HG03520 (cell line): Measurements from ENCODE around the gene ZBTB7C.
"Not testable (repeated sequence)": the region's sequence is repeated elsewhere in the genome, so short reads cannot be mapped to it uniquely, and the experiment has no call there.

ENCODE experiments used
- ATAC-seq: cut with Tn5 transposase; IDR thresholded peaks from one replicate; pipeline ENCODE4 v1.9.1; 2021; ENCODE audit warnings: mild to moderate bottlenecking, moderate library complexity; ENCODE audit not compliant: unreplicated experiment

ZBTB7C gene

GRCh38 chr18:48408727-48409590, at the start of gene ZBTB7C:
Gene ZBTB7C, minus strand, starts transcription at chr18:48409383.
- no peak for ATAC-seq

GRCh38 chr18:48456838-48457237, 47.7 kb upstream of the ZBTB7C start:
- ATAC-seq = no peak

DNA sequence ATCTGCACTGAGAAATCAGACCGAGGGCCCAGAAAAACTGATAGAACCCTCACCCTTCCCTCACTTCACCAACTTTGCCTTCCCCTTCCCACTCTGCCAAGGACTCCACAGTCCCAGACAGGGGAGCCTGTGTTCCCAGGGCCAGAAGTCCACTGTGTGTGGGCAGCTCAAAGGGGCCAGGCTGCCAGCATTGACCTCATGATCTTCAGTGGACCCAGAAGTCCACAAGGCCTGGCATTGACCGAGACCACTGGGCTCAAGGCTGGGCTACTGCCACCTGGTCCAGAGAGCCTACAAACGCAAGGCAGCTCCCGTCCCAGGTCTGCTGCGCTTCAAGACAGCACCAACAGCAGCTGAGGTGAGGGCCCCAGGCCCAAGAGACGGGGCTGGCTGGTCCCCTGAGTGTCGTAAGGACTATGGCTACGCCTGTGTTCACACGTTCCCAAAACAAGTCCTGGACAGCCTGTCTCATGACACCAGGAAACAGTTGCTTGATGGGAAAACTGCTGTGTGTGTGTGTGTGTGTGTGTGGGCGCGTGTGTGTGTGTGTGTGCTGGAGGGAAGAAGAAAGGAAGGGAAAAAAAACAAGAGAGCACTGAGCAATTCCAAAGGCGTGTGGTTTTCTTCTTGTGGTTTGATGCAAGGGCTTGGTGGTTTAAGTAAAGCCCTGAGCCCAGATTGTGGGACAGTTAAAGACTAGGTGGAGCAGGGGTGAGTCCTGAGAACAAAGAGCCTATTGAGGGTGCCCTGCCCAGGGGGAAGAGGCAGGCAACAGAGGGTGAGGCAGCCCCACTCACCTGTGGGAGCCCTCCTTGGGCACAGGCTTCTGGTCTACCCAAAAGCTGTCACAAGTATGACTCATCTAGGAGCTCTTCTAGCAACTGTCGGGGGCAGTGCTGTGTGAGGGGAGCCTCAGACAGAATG, 46.6 kb upstream of the ZBTB7C start:
- ATAC-seq = no peak

DNA sequence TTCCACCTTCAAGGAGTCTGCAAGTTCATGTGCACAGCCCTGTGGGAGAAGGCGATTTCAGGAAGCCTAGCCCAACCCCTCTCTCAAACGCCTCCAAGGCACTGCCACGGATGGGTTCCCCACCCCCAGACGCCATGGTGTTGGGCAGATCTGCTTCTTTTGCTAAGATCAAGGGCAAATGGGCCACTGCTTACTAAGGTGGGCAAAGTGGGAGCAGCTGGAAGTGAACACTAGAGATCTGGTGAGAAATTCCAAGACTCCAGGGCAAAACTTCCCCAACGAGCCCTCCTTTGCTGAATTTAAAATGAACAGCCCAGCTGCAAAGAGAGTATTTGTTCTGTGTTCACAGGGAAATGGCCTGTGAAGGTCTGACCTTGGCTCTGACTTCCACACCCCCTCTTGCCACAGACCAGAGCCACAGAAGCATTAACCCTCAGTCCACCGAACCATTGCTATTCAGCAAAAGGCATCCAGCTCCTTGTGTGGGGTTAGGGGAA, 45.1 kb upstream of the ZBTB7C start:
- no peak for ATAC-seq

GRCh38 chr18:48453330-48454066, 44.3 kb upstream of the ZBTB7C start:
- no peak for ATAC-seq

DNA sequence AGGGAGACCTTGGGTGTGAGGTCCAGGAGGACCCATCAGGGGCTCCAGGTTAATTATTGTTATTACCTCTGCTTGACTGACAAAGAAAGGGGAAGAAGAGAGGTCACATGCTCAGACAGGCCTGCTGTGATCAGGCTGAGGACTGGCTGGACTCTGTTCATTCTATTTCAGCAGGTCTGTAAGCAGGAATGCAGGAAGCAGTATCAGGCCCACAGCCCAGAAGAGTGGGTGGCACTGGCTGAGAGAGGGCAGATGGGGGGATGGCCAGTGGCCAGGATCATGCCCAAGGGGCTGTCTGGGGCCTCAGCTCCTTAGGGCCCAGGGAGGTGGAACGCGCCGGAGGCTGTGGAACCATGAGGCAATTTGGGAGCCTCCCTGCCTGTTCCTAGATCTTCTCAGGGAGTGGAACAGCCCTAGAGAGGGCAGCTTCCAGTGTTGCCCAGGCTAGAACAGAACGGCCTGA, 43.7 kb upstream of the ZBTB7C start:
- ATAC-seq = no peak

GRCh38 chr18:48450685-48451084, 41.5 kb upstream of the ZBTB7C start:
- no peak for ATAC-seq

DNA sequence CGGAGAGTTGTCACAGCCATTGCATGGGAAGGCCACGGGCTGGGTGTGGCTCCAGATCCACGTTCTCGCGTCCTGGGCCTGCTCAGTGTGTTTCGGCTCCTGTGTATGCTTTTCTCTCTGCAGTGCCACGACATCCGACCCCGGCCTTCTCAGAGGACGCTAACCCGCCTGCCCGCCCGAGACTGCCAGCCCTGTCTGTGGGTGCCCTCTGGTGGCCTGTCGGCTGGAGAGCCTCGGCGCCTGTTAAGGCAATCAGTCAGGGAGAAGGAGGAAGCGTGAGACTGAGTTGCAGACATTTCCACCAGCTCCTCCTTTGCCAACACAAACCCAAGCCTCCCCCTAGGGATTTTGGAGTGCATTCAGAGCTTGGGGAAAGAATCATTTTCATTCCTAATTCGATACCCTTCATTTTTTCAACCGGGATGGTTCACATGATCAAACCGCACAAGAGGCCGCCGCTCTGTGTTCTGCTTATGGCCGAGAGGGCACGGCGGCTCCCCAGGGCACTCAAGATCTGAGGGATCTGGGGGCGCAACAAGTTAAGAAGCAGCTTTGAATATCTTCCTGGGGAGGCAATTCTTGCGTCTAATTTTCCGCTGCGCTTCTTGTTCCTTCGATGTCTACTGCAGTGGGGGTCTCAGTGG, 37.5 kb upstream of the ZBTB7C start:
- no peak for ATAC-seq

DNA sequence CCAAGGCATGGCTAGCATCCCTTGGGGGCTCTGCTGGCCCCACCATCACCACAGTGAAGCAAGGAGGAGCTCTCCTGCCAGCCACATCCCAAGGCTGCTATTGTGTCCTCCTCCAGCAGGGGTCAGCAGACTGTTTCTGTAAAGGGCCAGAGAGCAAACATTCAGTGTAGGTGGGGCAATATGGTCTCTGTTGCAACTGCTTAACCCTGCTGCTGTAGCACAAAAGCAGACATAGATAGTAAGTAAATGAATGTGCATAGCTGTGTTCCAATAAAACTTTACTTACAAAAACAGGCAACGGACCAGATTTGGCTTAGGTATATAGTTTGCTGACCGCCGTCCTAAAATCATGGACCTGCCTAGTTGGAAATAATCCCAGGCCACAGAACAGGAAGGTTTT, 36.4 kb upstream of the ZBTB7C start:
- ATAC-seq = no peak

GRCh38 chr18:48442761-48443160, 33.6 kb upstream of the ZBTB7C start:
- ATAC-seq = no peak

- no peak for ATAC-seq
Measured at GRCh38 chr18:48441405-48441881, 32.3 kb upstream of the ZBTB7C start.

DNA sequence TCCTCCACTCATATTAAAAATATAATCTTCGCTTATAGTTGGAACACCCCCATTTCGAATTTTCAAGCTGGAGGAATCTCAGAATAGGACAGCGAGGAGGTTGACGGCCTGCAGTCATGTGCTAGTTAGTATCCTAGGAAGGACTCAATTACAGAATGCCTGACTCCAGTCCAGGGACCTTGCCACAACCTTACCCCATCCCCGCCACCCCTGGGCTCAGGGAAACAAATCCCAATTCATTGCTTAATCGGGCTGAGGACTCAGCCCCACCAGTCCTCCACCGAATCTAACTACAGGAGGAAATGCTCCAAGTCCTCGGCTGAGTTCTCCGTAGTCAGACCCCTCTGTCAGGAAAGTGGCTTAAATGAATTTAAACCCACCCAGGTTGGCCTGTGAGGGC, 31.7 kb upstream of the ZBTB7C start:
- ATAC-seq = no peak

GRCh38 chr18:48436907-48437306, 27.7 kb upstream of the ZBTB7C start:
- ATAC-seq = no peak

DNA sequence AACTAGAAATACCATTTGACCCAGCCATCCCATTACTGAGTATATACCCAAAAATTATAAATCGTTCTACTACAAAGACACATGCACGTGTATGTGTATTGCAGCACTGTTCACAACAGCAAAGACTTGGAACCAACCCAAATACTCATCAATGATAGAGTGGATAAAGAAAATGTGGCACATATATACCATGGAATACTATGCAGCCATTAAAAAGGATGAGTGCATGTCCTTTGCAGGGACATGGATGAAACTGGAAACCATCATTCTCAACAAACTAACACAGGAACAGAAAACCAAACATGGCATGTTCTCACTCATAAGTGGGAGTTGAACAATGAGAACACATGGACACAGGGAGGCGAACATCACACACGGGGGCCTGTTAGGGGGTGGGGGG, 25.2 kb upstream of the ZBTB7C start:
- ATAC-seq = not testable (repeated sequence)

DNA sequence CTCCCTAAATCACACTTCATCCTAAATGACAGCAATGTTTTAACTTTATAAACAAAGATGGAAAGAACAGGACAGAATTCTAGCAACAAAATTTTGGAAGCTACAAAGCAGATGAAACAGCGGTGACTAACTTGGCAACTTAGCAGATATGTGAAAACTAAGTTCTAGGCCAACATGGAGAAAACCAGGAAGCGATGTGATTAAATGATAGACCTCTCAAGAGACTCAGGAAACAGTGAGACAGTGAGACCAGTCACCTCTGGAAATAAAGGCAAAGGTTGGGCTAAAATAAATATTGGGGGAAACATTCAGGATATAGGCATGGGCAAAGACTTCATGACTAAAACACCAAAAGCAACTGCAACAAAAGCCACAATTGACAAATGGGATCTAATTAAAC, 24.4 kb upstream of the ZBTB7C start:
- no peak for ATAC-seq

DNA sequence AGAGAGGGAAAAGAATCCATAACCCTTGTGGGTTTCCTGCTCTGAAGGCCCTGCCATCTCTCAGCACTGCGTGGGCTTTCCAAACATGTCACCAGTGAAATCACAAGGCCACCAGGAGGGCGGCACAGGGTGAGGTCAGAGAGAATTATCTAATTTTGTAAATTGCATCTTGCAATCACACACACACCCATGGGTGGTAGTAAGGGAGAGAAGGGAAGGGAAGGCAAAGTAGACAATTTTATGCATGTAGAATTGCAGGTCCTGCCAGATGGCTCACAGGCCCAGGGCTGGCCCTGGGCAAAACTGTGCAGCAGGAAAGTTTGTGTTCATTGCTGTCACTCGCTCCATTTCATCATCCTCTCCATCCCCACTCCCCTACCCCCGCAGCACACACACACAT, 21.0 kb upstream of the ZBTB7C start:
- no peak for ATAC-seq

- ATAC-seq = no peak
Measured at GRCh38 chr18:48428475-48429177, 19.4 kb upstream of the ZBTB7C start.

DNA sequence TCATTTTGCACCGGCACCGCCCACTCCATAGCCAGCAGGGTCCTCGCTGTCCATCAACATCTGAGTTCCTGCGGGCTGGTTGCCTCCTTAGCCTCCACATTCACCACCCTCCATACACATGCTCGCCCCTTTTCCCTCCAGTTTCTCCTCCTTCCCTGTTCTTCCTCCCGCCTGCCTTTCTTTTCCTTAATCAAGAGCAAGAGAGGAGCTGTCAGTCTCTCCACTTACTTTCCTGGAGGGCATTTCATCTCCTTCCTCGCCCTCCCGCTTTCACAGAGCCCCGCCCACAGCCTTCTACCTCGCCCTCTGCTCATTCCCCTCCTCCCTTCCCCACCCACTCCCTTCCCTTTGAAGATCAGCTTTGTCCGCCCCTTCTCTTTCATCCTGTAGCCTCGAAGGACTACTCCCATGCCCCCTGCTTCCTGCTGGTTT, 13.8 kb upstream of the ZBTB7C start:
- no peak for ATAC-seq

GRCh38 chr18:48419277-48420022, 10.3 kb upstream of the ZBTB7C start:
- no peak for ATAC-seq
